HCT116 (cell line): Measurements from ENCODE around the gene LSM7. TPM values are rescaled to one million over a fixed set of nuclear protein-coding genes. Genes with fewer than 3 reads are reported as not detected.

Experiments used
- ATAC-seq: fragments of 200-7000 bp; cut with Tn5 transposase; 2 replicates; pipeline ENCODE4 v1.9.1; 2020; ENCODE audit warnings: mild to moderate bottlenecking, moderate library complexity
- BruUV-seq: library from RNA; stranded (reverse); fragments of 400-500 nt; replicated peaks from 2 replicates; lab custom pipeline; 2021; lab: Mats Ljungman, UMichigan
- CTCF ChIA-PET: fragments of 300-600 bp; sonication (Branson Sonifier 250); formaldehyde crosslinking; loops from one replicate; lab custom pipeline; 2021; ENCODE audit warnings: antibody characterized with exemption; lab: Charles Lee
- POLR2A ChIA-PET: fragments of 300-600, 350-600 bp; sonication (Branson Sonifier 250); formaldehyde crosslinking; loops from one replicate; lab custom pipeline; 2021; ENCODE audit warnings: antibody characterized with exemption; lab: Charles Lee
- RAD21 ChIA-PET, 2 experiments: fragments of 300-600 bp; sonication (Branson Sonifier 250); formaldehyde crosslinking; loops; one replicate each; lab custom pipeline; 2023; ENCODE audit warnings: low total read pairs in 2 of 2; ENCODE audit not compliant: uncharacterized antibody in 2 of 2, unreplicated experiment in 2 of 2, low non-redundant PET in 1 of 2; lab: Charles Lee
- DNase-seq: peaks from one replicate; pipeline ENCODE4 v3.0.0-alpha.2; 2010; ENCODE audit warnings: low read depth, low spot score
- H2AFZ ChIP-seq: fragments of 200-600 bp; shearing (Covaris generic), sonication (generic); 2 replicates; pipeline ENCODE4 v1.6.1; 2017; ENCODE audit warnings: low read depth, mixed run types, mixed read lengths, antibody characterized with exemption, low read length; ENCODE audit not compliant: poor library complexity, severe bottlenecking
- H3K27ac ChIP-seq: 2 replicates; pipeline ENCODE4 v1.5.1; 2012; ENCODE audit warnings: low read depth, low read length
- H3K27me3 ChIP-seq: fragments of 200-600 bp; sonication (generic); 2 replicates; pipeline ENCODE4 v1.6.1; 2016; ENCODE audit warnings: mixed run types, low read length, mixed read lengths; ENCODE audit not compliant: insufficient read depth
- H3K36me3 ChIP-seq, 2 experiments: fragments of 200-500 bp in 1 of 2; fragments of 200-600 bp in 1 of 2; sonication (Bioruptor generic) in 1 of 2; sonication (generic) in 1 of 2; 2 replicates each; pipeline versions ENCODE4 v1.5.1 to v1.6.1; 2014 to 2016; ENCODE audit warnings: low read length in 2 of 2, inconsistent platforms in 1 of 2, mixed read lengths in 1 of 2, mixed run types in 1 of 2; ENCODE audit not compliant: insufficient read depth in 2 of 2, control insufficient read depth in 1 of 2
- H3K4me1 ChIP-seq, 2 experiments: fragments of 200-600 bp in 1 of 2; sonication (generic) in 1 of 2; 2 replicates each; pipeline versions ENCODE4 v1.5.1 to v1.6.1; 2012 to 2017; ENCODE audit warnings: low read length in 2 of 2, inconsistent platforms in 1 of 2, mild to moderate bottlenecking in 1 of 2, mixed read lengths in 1 of 2, mixed run types in 1 of 2, moderate library complexity in 1 of 2; ENCODE audit not compliant: insufficient read depth in 2 of 2, control insufficient read depth in 1 of 2
- H3K4me2 ChIP-seq: fragments of 200-600 bp; sonication (generic); 2 replicates; pipeline ENCODE4 v1.6.1; 2017; ENCODE audit warnings: mixed run types, low read length, mixed read lengths
- H3K4me3 ChIP-seq, 2 experiments: fragments of 200-600 bp in 1 of 2; sonication (generic) in 1 of 2; replicated peaks in 1 of 2; 2 replicates each; pipeline ENCODE4 v1.5.1; 2011 to 2016; ENCODE audit warnings: low read length in 2 of 2, control low read depth in 1 of 2, low read depth in 1 of 2, mild to moderate bottlenecking in 1 of 2, mixed read lengths in 1 of 2, mixed run types in 1 of 2
- H3K79me2 ChIP-seq: fragments of 200-600 bp; sonication (generic); 2 replicates; pipeline ENCODE4 v1.6.1; 2017; ENCODE audit warnings: mild to moderate bottlenecking, mixed run types, low read length, moderate library complexity, mixed read lengths; ENCODE audit not compliant: insufficient read depth
- H3K9ac ChIP-seq: fragments of 200-600 bp; sonication (generic); 2 replicates; pipeline ENCODE4 v1.6.1; 2016; ENCODE audit warnings: low read length, mixed read lengths
- H3K9me2 ChIP-seq: fragments of 200-600 bp; sonication (generic), shearing (Covaris generic); 2 replicates; pipeline ENCODE4 v1.6.1; 2017; ENCODE audit warnings: mixed run types, mild to moderate bottlenecking, moderate library complexity; ENCODE audit not compliant: insufficient read depth
- H3K9me3 ChIP-seq, 2 experiments: fragments of 200-500 bp in 1 of 2; fragments of 200-600 bp in 1 of 2; sonication (Bioruptor generic) in 1 of 2; sonication (generic) in 1 of 2; 2 replicates each; pipeline ENCODE4 v1.6.1; 2014 to 2017; ENCODE audit warnings: low read length in 2 of 2, mixed read lengths in 2 of 2, inconsistent platforms in 1 of 2, low read depth in 1 of 2, mild to moderate bottlenecking in 1 of 2, mixed run types in 1 of 2, moderate library complexity in 1 of 2; ENCODE audit not compliant: control insufficient read depth in 1 of 2, insufficient read depth in 1 of 2
- H4K20me1 ChIP-seq: fragments of 200-600 bp; sonication (generic), shearing (Covaris generic); 2 replicates; pipeline ENCODE4 v1.6.1; 2017; ENCODE audit warnings: mixed run types, mild to moderate bottlenecking, moderate library complexity; ENCODE audit not compliant: insufficient read depth
- ATF3 ChIP-seq: IDR thresholded peaks from 2 replicates; pipeline ENCODE4 v1.6.1; 2012
- CBX3 ChIP-seq: IDR thresholded peaks from 2 replicates; pipeline ENCODE4 v1.6.1; 2012; ENCODE audit warnings: low read depth
- CEBPB ChIP-seq: IDR thresholded peaks from 2 replicates; pipeline ENCODE4 v1.6.1; 2012; ENCODE audit warnings: low read depth
- EZH2 ChIP-seq: fragments of 200-600 bp; sonication (generic); IDR thresholded peaks from 2 replicates; pipeline ENCODE4 v1.6.1; 2017; ENCODE audit warnings: antibody characterized with exemption, mixed run types
- FOSL1 ChIP-seq: IDR thresholded peaks from 2 replicates; pipeline ENCODE4 v1.6.1; 2012; ENCODE audit warnings: low read depth
- POLR2AphosphoS5 ChIP-seq: IDR thresholded peaks from 2 replicates; pipeline ENCODE4 v1.6.1; 2011; ENCODE audit warnings: mild to moderate bottlenecking, low read depth, low read length, moderate library complexity
- REST ChIP-seq: IDR thresholded peaks from 2 replicates; pipeline ENCODE4 v1.6.1; 2012; ENCODE audit warnings: low read depth
- SP1 ChIP-seq: IDR thresholded peaks from 2 replicates; pipeline ENCODE4 v1.6.1; 2012; ENCODE audit warnings: low read depth
- SRF ChIP-seq: IDR thresholded peaks from 2 replicates; pipeline ENCODE4 v1.6.1; 2012; ENCODE audit warnings: low read depth
- YY1 ChIP-seq: IDR thresholded peaks from 2 replicates; pipeline ENCODE4 v1.6.1; 2011; ENCODE audit warnings: low read length, low read depth, moderate library complexity, mild to moderate bottlenecking; ENCODE audit not compliant: insufficient replicate concordance; ENCODE audit errors: extremely low read depth
- ZNF274 ChIP-seq: fragments of 200-500 bp; sonication (Bioruptor generic); IDR thresholded peaks from 2 replicates; pipeline ENCODE4 v1.6.1; 2014; ENCODE audit warnings: mild to moderate bottlenecking, low read depth, low read length, inconsistent platforms
- intact Hi-C: fragments of 100-400 bp; cut with micrococcal nuclease; formaldehyde crosslinking; loops from 2 replicates; pipeline ENCODE4 v1.10.0; 2022
- total RNA-seq: library from RNA; stranded (reverse); gene quantifications from one replicate; pipeline ENCODE4 v1.2.1, GENCODE V29; 2021; ENCODE audit not compliant: unreplicated experiment

Gene LSM7
- total RNA-seq, 1 experiment from 2014 or later, result 190 TPM

GRCh38 chr19:2319551-2319950 is 8.8 kb downstream of the LSM7 start:
- DNase-seq, result no peak
- no peaks in the 10 kb centered on the region; a peak in 1 of 4 replicates for H3K9me3 ChIP-seq
- POLR2A ChIA-PET, result no interaction called here
- H3K27me3 ChIP-seq, result no peaks in the 10 kb centered on the region
- RAD21 ChIA-PET, result no interaction called here
- no peak overlapping the region for H3K4me3 ChIP-seq
- no peaks in the 10 kb centered on the region for H3K4me1 ChIP-seq
- no peaks in the 10 kb centered on the region; a peak in 1 of 4 replicates for H3K36me3 ChIP-seq
- no peaks in the 10 kb centered on the region for H4K20me1 ChIP-seq
- BruUV-seq, result no TSS peak
- CTCF ChIA-PET, result no interaction called here
- TF ChIP-seq YY1, result no peak
- intact Hi-C loops, result no loop called here
- no peak for ATAC-seq
- H2AFZ ChIP-seq, result no peak overlapping the region
- no peak overlapping the region for H3K4me2 ChIP-seq
- peaks cover 3% of the 10 kb centered on the region; the same call in 1 of the 2 replicates for H3K79me2 ChIP-seq
- H3K9me2 ChIP-seq, result no peaks in the 10 kb centered on the region
- H3K9ac ChIP-seq, result no peak overlapping the region
- no peak overlapping the region for H3K27ac ChIP-seq

- no peak for ATAC-seq
Observed at GRCh38 chr19:2318923-2319322, 9.5 kb downstream of the LSM7 start.

More at GRCh38 chr19:2318923-2319322, 9.5 kb downstream of the LSM7 start:
- Histone ChIP-seq H3K9me2 (no peaks in the 10 kb centered on the region), H3K4me2 (no peak overlapping the region), H3K9me3 (no peaks in the 10 kb centered on the region; a peak in 1 of 4 replicates), H2AFZ (no peak overlapping the region), H3K36me3 (no peaks in the 10 kb centered on the region), H3K4me1 (no peaks in the 10 kb centered on the region), H3K4me3 (no peak overlapping the region), H4K20me1 (no peaks in the 10 kb centered on the region), H3K27ac (no peak overlapping the region), H3K27me3 (no peaks in the 10 kb centered on the region), H3K9ac (no peak overlapping the region), H3K79me2 (no peaks in the 10 kb centered on the region)
- TF ChIP-seq CEBPB, result no peak
- no peak for TF ChIP-seq SRF
- no peak for TF ChIP-seq CBX3
- no peak for TF ChIP-seq POLR2AphosphoS5
- no peak for TF ChIP-seq FOSL1
- no peak for TF ChIP-seq ATF3
- no peak for TF ChIP-seq SP1
- TF ChIP-seq EZH2, result no peak
- no peak for TF ChIP-seq REST
- no peak for TF ChIP-seq ZNF274
- ChIA-PET RAD21 (no interaction called here), CTCF (no interaction called here), POLR2A (interaction anchor here (0.7 kb wide), 1 partner anchor 30 kb away, joined by 8 read pairs; no protein-coding TSS in a partner anchor)
- BruUV-seq, result no TSS peak
- intact Hi-C loops, result no loop called here
- no peak for DNase-seq
